Measurements from ENCODE around the gene HADH.

DNA sequence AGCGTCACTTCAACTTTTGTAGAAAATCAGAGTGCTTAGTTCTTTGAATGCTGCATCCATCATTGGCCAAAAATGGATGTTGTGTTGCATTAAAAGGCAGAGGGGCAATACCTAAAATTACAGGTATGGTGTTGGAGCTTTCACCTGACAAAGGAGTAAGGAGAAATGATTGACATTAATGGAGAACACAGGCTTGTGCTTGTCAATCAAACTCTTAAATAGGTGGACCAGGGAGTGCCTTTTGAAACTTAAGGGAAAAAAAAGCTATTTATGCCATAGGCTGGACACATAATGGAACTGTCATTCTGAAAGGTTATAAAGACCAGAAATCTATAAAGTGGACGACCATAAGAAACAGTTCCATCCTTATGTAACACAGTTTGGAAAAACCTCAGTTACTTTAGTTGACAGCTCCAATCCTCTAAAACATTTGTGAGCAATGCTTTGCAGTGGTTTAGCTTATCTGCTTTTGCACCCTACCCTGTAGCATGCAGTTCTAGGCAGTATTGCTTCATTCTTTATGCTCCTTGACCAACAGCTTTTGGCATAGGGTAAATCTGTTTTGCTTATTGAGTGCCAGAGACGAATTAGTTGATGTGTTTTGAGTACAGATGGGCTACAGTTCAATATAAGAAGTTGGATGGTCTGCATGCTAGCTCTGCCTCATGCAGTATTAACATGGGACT, 2.4 kb downstream of the HADH start:
- TF ChIP-seq EZH2 (IDR thresholded peaks at IDR 0.05; ENCODE audit: borderline replicate concordance, low read length): no peak
- TF ChIP-seq, protein P1, sequence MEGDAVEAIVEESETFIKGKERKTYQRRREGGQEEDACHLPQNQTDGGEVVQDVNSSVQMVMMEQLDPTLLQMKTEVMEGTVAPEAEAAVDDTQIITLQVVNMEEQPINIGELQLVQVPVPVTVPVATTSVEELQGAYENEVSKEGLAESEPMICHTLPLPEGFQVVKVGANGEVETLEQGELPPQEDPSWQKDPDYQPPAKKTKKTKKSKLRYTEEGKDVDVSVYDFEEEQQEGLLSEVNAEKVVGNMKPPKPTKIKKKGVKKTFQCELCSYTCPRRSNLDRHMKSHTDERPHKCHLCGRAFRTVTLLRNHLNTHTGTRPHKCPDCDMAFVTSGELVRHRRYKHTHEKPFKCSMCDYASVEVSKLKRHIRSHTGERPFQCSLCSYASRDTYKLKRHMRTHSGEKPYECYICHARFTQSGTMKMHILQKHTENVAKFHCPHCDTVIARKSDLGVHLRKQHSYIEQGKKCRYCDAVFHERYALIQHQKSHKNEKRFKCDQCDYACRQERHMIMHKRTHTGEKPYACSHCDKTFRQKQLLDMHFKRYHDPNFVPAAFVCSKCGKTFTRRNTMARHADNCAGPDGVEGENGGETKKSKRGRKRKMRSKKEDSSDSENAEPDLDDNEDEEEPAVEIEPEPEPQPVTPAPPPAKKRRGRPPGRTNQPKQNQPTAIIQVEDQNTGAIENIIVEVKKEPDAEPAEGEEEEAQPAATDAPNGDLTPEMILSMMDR (IDR thresholded peaks at IDR 0.05; ENCODE audit: low read length): no peak
